Retinal pigment epithelial cell (primary cell): Measurements from ENCODE around the gene SRPRB.

ENCODE experiments used
- DNase-seq: peaks from one replicate; pipeline ENCODE4 v3.0.0-alpha.2; 2010; ENCODE audit warnings: low read depth
- H3K4me3 ChIP-seq: 2 replicates; pipeline ENCODE4 v1.5.1; 2011; ENCODE audit warnings: mild to moderate bottlenecking, low read length, control low read depth, moderate library complexity
- TF ChIP-seq, protein P1 (sequence below): conservative IDR thresholded peaks from 2 replicates; pipeline ENCODE4 v1.5.1; 2011; ENCODE audit warnings: low read depth, low read length, control low read depth, inconsistent platforms

SRPRB gene

DNA sequence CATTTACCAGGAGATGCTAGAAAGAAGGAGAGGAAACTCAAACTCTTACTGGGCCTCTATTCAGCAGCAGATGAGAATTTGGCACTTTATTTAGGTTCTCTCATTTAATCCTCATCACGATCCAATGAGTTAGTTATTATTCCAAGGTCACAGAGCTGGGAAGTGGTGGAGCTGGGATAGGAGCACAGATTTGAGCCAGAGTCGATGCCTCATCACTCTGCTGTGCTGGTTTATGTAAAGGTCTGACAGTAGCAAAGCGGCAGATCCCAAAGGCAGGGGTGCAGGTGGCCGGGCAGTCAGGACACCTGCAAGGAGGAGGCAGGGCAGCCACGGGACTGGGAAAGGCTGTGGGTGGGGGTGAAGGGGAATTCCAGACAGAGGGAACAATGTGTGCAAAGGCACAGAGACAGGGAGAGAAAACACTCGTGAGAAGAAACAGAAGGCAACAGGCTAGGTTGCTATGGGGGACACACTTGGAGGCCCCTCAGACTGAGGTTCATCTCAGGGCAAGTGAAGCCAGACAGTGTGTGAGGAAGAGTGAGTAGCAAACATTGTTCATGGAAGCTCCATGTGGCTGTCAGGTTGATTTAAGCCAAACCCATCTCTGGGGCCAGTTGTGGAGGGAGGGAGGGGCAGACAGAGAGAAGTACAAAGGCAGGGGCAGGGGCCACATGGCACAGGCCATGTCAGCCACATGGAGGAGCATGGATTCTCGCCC lies 63.3 kb downstream of the SRPRB start:
- TF ChIP-seq, protein P1, sequence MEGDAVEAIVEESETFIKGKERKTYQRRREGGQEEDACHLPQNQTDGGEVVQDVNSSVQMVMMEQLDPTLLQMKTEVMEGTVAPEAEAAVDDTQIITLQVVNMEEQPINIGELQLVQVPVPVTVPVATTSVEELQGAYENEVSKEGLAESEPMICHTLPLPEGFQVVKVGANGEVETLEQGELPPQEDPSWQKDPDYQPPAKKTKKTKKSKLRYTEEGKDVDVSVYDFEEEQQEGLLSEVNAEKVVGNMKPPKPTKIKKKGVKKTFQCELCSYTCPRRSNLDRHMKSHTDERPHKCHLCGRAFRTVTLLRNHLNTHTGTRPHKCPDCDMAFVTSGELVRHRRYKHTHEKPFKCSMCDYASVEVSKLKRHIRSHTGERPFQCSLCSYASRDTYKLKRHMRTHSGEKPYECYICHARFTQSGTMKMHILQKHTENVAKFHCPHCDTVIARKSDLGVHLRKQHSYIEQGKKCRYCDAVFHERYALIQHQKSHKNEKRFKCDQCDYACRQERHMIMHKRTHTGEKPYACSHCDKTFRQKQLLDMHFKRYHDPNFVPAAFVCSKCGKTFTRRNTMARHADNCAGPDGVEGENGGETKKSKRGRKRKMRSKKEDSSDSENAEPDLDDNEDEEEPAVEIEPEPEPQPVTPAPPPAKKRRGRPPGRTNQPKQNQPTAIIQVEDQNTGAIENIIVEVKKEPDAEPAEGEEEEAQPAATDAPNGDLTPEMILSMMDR, result no peak
- no peak for DNase-seq
- H3K4me3 ChIP-seq, result no peak overlapping the region

DNA sequence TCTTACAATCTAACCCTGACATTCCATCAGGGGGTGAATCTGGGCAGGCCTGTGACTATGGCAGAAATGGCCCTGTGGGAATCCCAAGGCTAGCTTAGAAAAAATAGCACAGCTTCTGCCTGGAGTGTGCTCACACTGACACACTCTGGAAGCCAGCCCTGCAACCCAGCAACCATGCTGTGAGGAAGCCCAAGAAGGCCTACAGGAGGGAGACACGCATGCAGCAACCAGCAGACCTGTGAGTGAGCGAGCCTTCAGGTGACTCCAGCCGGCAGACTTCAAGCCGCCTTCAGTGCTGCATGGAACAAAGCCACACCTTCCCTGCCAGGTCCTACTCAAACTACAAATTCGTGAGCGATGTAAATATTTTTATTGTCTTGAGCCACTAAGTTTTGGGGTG lies 64.0 kb downstream of the SRPRB start:
- DNase-seq, result no peak
- no peak overlapping the region for H3K4me3 ChIP-seq
- TF ChIP-seq, protein P1, result no peak

DNA sequence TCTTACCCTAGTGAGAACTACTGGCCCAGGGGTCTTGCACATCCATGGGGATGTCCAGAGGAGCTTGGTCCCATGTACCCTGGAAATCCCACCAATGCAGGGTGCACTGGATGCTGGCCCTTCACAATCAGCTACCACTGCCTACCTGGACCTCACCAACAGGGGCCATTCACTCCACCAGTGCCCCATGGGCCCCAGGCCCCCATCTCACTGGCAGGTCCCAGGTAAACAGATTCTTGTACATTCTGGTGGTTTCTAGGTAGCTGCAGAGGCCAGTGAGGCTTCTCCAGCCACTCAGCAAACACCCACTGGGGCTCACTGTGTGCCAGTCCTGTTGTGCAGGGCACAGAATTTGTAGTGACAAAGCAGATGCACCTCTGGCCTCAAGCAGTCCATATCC lies 65.2 kb downstream of the SRPRB start:
- TF ChIP-seq, protein P1, result no peak
- DNase-seq, result no peak
- H3K4me3 ChIP-seq, result no peak overlapping the region
